ENCODE data around the gene TSEN15. TPM values are rescaled to one million over a fixed set of nuclear protein-coding genes. Genes with fewer than 3 reads are reported as not detected.

The TSEN15 gene
- total and polyA plus RNA-seq, 7 experiments from 2014 or later: 12.7 to 52.4 (median 31.6) TPM

GRCh38 chr1:184020855-184021254, 30.7 kb upstream of the TSEN15 start:
- no peak for ATAC-seq
- CTCF ChIA-PET: no interaction called here

GRCh38 chr1:184021728-184022127, 29.8 kb upstream of the TSEN15 start:
- DNase-seq (no peak), ATAC-seq (no peak)
- Mint-ChIP-seq H3K27ac (no peak overlapping the region), H3K4me3 (no peak overlapping the region), H3K4me1 (no peaks in the 10 kb centered on the region), H3K36me3 (no peaks in the 10 kb centered on the region), H3K9me3 (no peaks in the 10 kb centered on the region), H3K27me3 (peaks cover 3 to 45% (median 5%) of the 10 kb centered on the region in 5 donors)
- Histone ChIP-seq H3K36me3 (ENCODE audit: control insufficient read depth in 2 of 3, insufficient read depth in 3 of 3, low read length in 3 of 3) (no peaks in the 10 kb centered on the region), H3K4me3 (ENCODE audit: low read length) (no peak overlapping the region), H3K9me3 (ENCODE audit: control insufficient read depth in 2 of 3, low read length in 3 of 3) (no peaks in the 10 kb centered on the region), H3K4me1 (ENCODE audit: control insufficient read depth in 2 of 2, insufficient read depth in 2 of 2, low read length in 2 of 2) (no peaks in the 10 kb centered on the region), H3K27me3 (ENCODE audit: control insufficient read depth in 2 of 2, insufficient read depth in 2 of 2, low read length in 2 of 2) (no peaks in the 10 kb centered on the region), H3K27ac (ENCODE audit: low read depth, low read length) (no peak overlapping the region)
- CTCF ChIA-PET: no interaction called here
- POLR2A ChIA-PET: no interaction called here
- intact Hi-C loops (cut with micrococcal nuclease): no loop called here

More at GRCh38 chr1:184020855-184021254, 30.7 kb upstream of the TSEN15 start:
- Mint-ChIP-seq H3K4me3 (no peak overlapping the region), H3K4me1 (no peaks in the 10 kb centered on the region), H3K36me3 (no peaks in the 10 kb centered on the region), H3K9me3 (no peaks in the 10 kb centered on the region), H3K27me3 (peaks cover 0 to 37% (median 0%) of the 10 kb centered on the region in 5 donors), H3K27ac (no peak overlapping the region)
- POLR2A ChIA-PET: no interaction called here
- DNase-seq: no peak
- no peaks in the 10 kb centered on the region for H3K4me1 ChIP-seq (ENCODE audit: control insufficient read depth in 2 of 2, insufficient read depth in 2 of 2, low read length in 2 of 2)
- H3K27me3 ChIP-seq (ENCODE audit: control insufficient read depth in 2 of 2, insufficient read depth in 2 of 2, low read length in 2 of 2): no peaks in the 10 kb centered on the region
- no peaks in the 10 kb centered on the region for H3K9me3 ChIP-seq (ENCODE audit: control insufficient read depth in 2 of 3, low read length in 3 of 3)
- no peaks in the 10 kb centered on the region for H3K36me3 ChIP-seq (ENCODE audit: control insufficient read depth in 2 of 3, insufficient read depth in 3 of 3, low read length in 3 of 3)
- H3K4me3 ChIP-seq (ENCODE audit: low read length): no peak overlapping the region
- no peak overlapping the region for H3K27ac ChIP-seq (ENCODE audit: low read depth, low read length)
- intact Hi-C loops (cut with micrococcal nuclease): no loop called here

- no peak overlapping the region for H3K27ac ChIP-seq (ENCODE audit: low read depth, low read length)
- no peak overlapping the region for H3K4me3 ChIP-seq (ENCODE audit: low read length)
- no peak for DNase-seq
- peaks cover 3 to 50% (median 7%) of the 10 kb centered on the region in 5 donors for H3K27me3 Mint-ChIP-seq
- ATAC-seq: no peak
- H3K27ac Mint-ChIP-seq: no peak overlapping the region
- no peaks in the 10 kb centered on the region for H3K4me1 Mint-ChIP-seq
- no peaks in the 10 kb centered on the region for H3K36me3 ChIP-seq (ENCODE audit: control insufficient read depth in 2 of 3, insufficient read depth in 3 of 3, low read length in 3 of 3)
- no peaks in the 10 kb centered on the region for H3K36me3 Mint-ChIP-seq
- H3K9me3 ChIP-seq (ENCODE audit: control insufficient read depth in 2 of 3, low read length in 3 of 3): no peaks in the 10 kb centered on the region
- ChIA-PET CTCF (no interaction called here), POLR2A (no interaction called here)
- H3K9me3 Mint-ChIP-seq: no peaks in the 10 kb centered on the region
- H3K4me1 ChIP-seq (ENCODE audit: control insufficient read depth in 2 of 2, insufficient read depth in 2 of 2, low read length in 2 of 2): no peaks in the 10 kb centered on the region
- intact Hi-C loops (cut with micrococcal nuclease): no loop called here
- peaks cover 0 to 5% of the 10 kb centered on the region in 2 donors for H3K27me3 ChIP-seq (ENCODE audit: control insufficient read depth in 2 of 2, insufficient read depth in 2 of 2, low read length in 2 of 2)
- H3K4me3 Mint-ChIP-seq: no peak overlapping the region
These were observed 28.9 kb upstream of the TSEN15 start for GRCh38 chr1:184022668-184023067.

- Mint-ChIP-seq H3K4me1 (no peaks in the 10 kb centered on the region), H3K27me3 (peaks cover 5 to 54% (median 7%) of the 10 kb centered on the region in 5 donors), H3K4me3 (no peak overlapping the region), H3K9me3 (no peaks in the 10 kb centered on the region), H3K36me3 (no peaks in the 10 kb centered on the region), H3K27ac (no peak overlapping the region)
- Histone ChIP-seq H3K27me3 (ENCODE audit: control insufficient read depth in 2 of 2, insufficient read depth in 2 of 2, low read length in 2 of 2) (peaks cover 0 to 5% of the 10 kb centered on the region in 2 donors), H3K36me3 (ENCODE audit: control insufficient read depth in 2 of 3, insufficient read depth in 3 of 3, low read length in 3 of 3) (no peaks in the 10 kb centered on the region), H3K9me3 (ENCODE audit: control insufficient read depth in 2 of 3, low read length in 3 of 3) (no peaks in the 10 kb centered on the region), H3K4me3 (ENCODE audit: low read length) (no peak overlapping the region), H3K27ac (ENCODE audit: low read depth, low read length) (no peak overlapping the region), H3K4me1 (ENCODE audit: control insufficient read depth in 2 of 2, insufficient read depth in 2 of 2, low read length in 2 of 2) (no peaks in the 10 kb centered on the region)
- ATAC-seq: no peak
- CTCF ChIA-PET: no interaction called here
- POLR2A ChIA-PET: no interaction called here
- DNase-seq: no peak
- intact Hi-C loops (cut with micrococcal nuclease): no loop called here
These were observed 28.4 kb upstream of the TSEN15 start for GRCh38 chr1:184023171-184023570.

GRCh38 chr1:184025242-184025675, 26.3 kb upstream of the TSEN15 start:
- H3K9me3 Mint-ChIP-seq: no peaks in the 10 kb centered on the region
- no peaks in the 10 kb centered on the region for H3K9me3 ChIP-seq (ENCODE audit: control insufficient read depth in 2 of 3, low read length in 3 of 3)
- no peaks in the 10 kb centered on the region for H3K36me3 Mint-ChIP-seq
- peaks cover 0 to 5% of the 10 kb centered on the region in 2 donors for H3K27me3 ChIP-seq (ENCODE audit: control insufficient read depth in 2 of 2, insufficient read depth in 2 of 2, low read length in 2 of 2)
- no peaks in the 10 kb centered on the region for H3K4me1 ChIP-seq (ENCODE audit: control insufficient read depth in 2 of 2, insufficient read depth in 2 of 2, low read length in 2 of 2)
- no peak overlapping the region for H3K27ac Mint-ChIP-seq
- no peak overlapping the region for H3K4me3 Mint-ChIP-seq
- POLR2A ChIA-PET: no interaction called here
- no peak for DNase-seq
- H3K36me3 ChIP-seq (ENCODE audit: control insufficient read depth in 2 of 3, insufficient read depth in 3 of 3, low read length in 3 of 3): no peaks in the 10 kb centered on the region
- H3K4me1 Mint-ChIP-seq: no peaks in the 10 kb centered on the region
- H3K27me3 Mint-ChIP-seq: peaks cover 17 to 62% (median 23%) of the 10 kb centered on the region in 5 donors
- no peak overlapping the region for H3K4me3 ChIP-seq (ENCODE audit: low read length)
- CTCF ChIA-PET: no interaction called here
- no peak overlapping the region for H3K27ac ChIP-seq (ENCODE audit: low read depth, low read length)
- intact Hi-C loops (cut with micrococcal nuclease): no loop called here
- no peak for ATAC-seq

GRCh38 chr1:184027826-184028695, 23.5 kb upstream of the TSEN15 start:
- Mint-ChIP-seq H3K36me3 (no peaks in the 10 kb centered on the region), H3K27me3 (peaks cover 22 to 69% (median 36%) of the 10 kb centered on the region in 5 donors), H3K27ac (no peak overlapping the region), H3K9me3 (peaks cover 0 to 1% (median 0%) of the 10 kb centered on the region in 11 donors), H3K4me1 (no peaks in the 10 kb centered on the region), H3K4me3 (no peak overlapping the region)
- Histone ChIP-seq H3K36me3 (ENCODE audit: control insufficient read depth in 2 of 3, insufficient read depth in 3 of 3, low read length in 3 of 3) (no peaks in the 10 kb centered on the region), H3K27ac (ENCODE audit: low read depth, low read length) (no peak overlapping the region), H3K4me3 (ENCODE audit: low read length) (no peak overlapping the region), H3K9me3 (ENCODE audit: control insufficient read depth in 2 of 3, low read length in 3 of 3) (no peaks in the 10 kb centered on the region), H3K4me1 (ENCODE audit: control insufficient read depth in 2 of 2, insufficient read depth in 2 of 2, low read length in 2 of 2) (no peaks in the 10 kb centered on the region), H3K27me3 (ENCODE audit: control insufficient read depth in 2 of 2, insufficient read depth in 2 of 2, low read length in 2 of 2) (peaks cover 0 to 5% of the 10 kb centered on the region in 2 donors)
- ChIA-PET POLR2A (no interaction called here), CTCF (interaction anchor here (0.5 kb wide), 1 partner anchor 667 kb away, joined by 3 read pairs; no protein-coding TSS in a partner anchor)
- intact Hi-C loops (cut with micrococcal nuclease): no loop called here
- DNase-seq (no peak), ATAC-seq (no peak)
